Heart right ventricle (tissue), 16 donors: Measurements from ENCODE around the gene PDE4A. TPM values are rescaled to one million over a fixed set of nuclear protein-coding genes. Genes with fewer than 3 reads are reported as not detected.
A peak's percentile ranks its signal among the peaks of the same experiment; 100 is the strongest.

Source experiments
- ATAC-seq, 8 donors: fragments of 200-7000 bp; cut with Tn5 transposase; one replicate each; pipeline ENCODE4 v1.9.1; 2020; ENCODE audit warnings: mild to moderate bottlenecking in 8 of 8, moderate library complexity in 8 of 8, moderate number of reproducible peaks in 1 of 8
- DNase-seq, 2 donors: peaks; one replicate each; pipeline ENCODE4 v3.0.0-alpha.2; 2020
- H3K27ac ChIP-seq, 10 donors: fragments of 200-600 bp; sonication (generic) in 2 of 10; one replicate each; pipeline versions ENCODE4 v1.5.0 to v1.8.0; 2020 to 2022; ENCODE audit warnings: mild to moderate bottlenecking in 3 of 10
- H3K27me3 ChIP-seq, 7 donors: fragments of 200-600 bp; one replicate each; pipeline ENCODE4 v1.8.0; 2021 to 2022; ENCODE audit warnings: mild to moderate bottlenecking in 2 of 7
- H3K36me3 ChIP-seq, 9 donors: fragments of 200-600 bp; sonication (generic) in 1 of 9; one replicate each; pipeline versions ENCODE4 v1.5.0 to v1.8.0; 2020 to 2022; ENCODE audit warnings: mild to moderate bottlenecking in 2 of 9
- H3K4me1 ChIP-seq, 9 donors: fragments of 200-600 bp; sonication (generic) in 1 of 9; one replicate each; pipeline versions ENCODE4 v1.5.0 to v1.8.0; 2020 to 2022; ENCODE audit warnings: mild to moderate bottlenecking in 4 of 9
- H3K4me3 ChIP-seq, 10 donors: fragments of 200-600 bp; sonication (generic) in 2 of 10; one replicate each; pipeline versions ENCODE4 v1.5.0 to v1.8.0; 2020 to 2022; ENCODE audit warnings: mild to moderate bottlenecking in 7 of 10, moderate library complexity in 2 of 10
- H3K9me3 ChIP-seq, 11 donors: fragments of 200-600 bp in 10 of 11; sonication (generic) in 2 of 11; one replicate each; pipeline versions ENCODE4 v1.5.0 to v1.8.0; 2013 to 2022; ENCODE audit warnings: mild to moderate bottlenecking in 2 of 11, control low read depth in 1 of 11, moderate library complexity in 1 of 11
- CTCF ChIP-seq, 9 donors: fragments of 200-600 bp; sonication (generic) in 2 of 9; IDR thresholded peaks; one replicate each; pipeline versions ENCODE4 v1.5.0 to v1.8.0; 2021 to 2022; ENCODE audit warnings: antibody characterized with exemption in 9 of 9, mild to moderate bottlenecking in 5 of 9, moderate library complexity in 1 of 9
- WGBS, 2 donors: extraction: QIAGEN DNeasy Blood & Tissue Kit; methylation state at CpG; one replicate each; pipeline ENCODE4 v1.1.7; 2013; ENCODE audit warnings: inconsistent platforms in 1 of 2; 5-methylcytosine and 5-hydroxymethylcytosine counted together
- intact Hi-C, 10 donors: fragments of 100-400 bp; cut with DNase I; formaldehyde crosslinking; loops; one replicate each; pipeline versions ENCODE4 v1.11.1 to v1.14.2; 2022
- polyA plus RNA-seq, 2 donors: library from polyadenylated mRNA; stranded (reverse); fragments of 200-250 nt; gene quantifications; one replicate each; pipeline ENCODE4 v1.2.3, GENCODE V29; 2013
- total RNA-seq, 10 donors: library from RNA; stranded (reverse); fragmentation: NEBNext Ultra II Directional in 3 of 10; extraction: Animal tissue kit (Norgen Biotek cat#: 25700) in 3 of 10; gene quantifications; one replicate each; pipeline versions ENCODE4 v1.2.1 to v1.2.4, GENCODE V29; 2021 to 2023
- donor health status: Arrhythmogenic right ventricular cardiomyopathy.
- donor health status: ischemic (EF 13 %, LVEDD 7.1; RV severe dilation, severe dysfunction).
- donor health status: healthy with polysubstance abuse.
- donor health status: DM: no; HTN: yes; CAD: no.
- donor health status: DM: no; HTN: no; CAD: no.
- donor health status: ischemic (EF 25% LVEDD 6.9; RV normal size, moderate dysfunction).
- donor health status: ischemic (EF 25% LVEDD 5.7; RV mildly dilated, moderate dysfunction).
- donor health status: healthy.
- donor health status: DM: yes; HTN: yes; CAD: no.
- donor health status: Ischemic cardiomyopathy.
- donor health status: ischemic (EF 35%, LVEDD 5.7; RV mildly dilated, moderate dysfunction).
- donor health status: nonischemic (EF 11% LVEDD 7.7; RV severe dilation, severe dysfunction).
- donor health status: DM: yes; HTN: yes; CAD: no.
- donor health status: PGD.
- donor health status: ischemic (EF 29% LVEDD 5.4; RV normal size, mild dysfunction).
- donor health status: nonischemic (EF 23%, LVEDD 6.1; RV moderate dilation, normal function).

Gene PDE4A
- total and polyA plus RNA-seq, 12 donors, result 3.5 to 50.7 (median 17.0) TPM

GRCh38 chr19:10412257-10412977 is 7.9 kb upstream of the PDE4A start:
- intact Hi-C loops, result no loop called here
- TF ChIP-seq CTCF (IDR thresholded peaks at IDR 0.05), result no peak
- Histone ChIP-seq H3K4me3 (no peak overlapping the region), H3K36me3 (no peaks in the 10 kb centered on the region), H3K27ac (peak overlapping the region in 3 of 10 donors; percentile 26 to 56 (median 39)), H3K4me1 (peaks cover 0 to 59% (median 23%) of the 10 kb centered on the region in 9 donors), H3K27me3 (peaks cover 8 to 18% (median 11%) of the 10 kb centered on the region in 7 donors), H3K9me3 (no peaks in the 10 kb centered on the region)
- 74 to 77% methylated on average over 13 of the region's 13 CpGs for WGBS, 2 donors
- ATAC-seq, result no peak
- DNase-seq, result no peak

- Histone ChIP-seq H3K4me3 (peak overlapping the region; percentile 4 to 67 (median 52)), H3K27ac (peak overlapping the region in 7 of 10 donors; percentile 13 to 73 (median 32)), H3K9me3 (no peaks in the 10 kb centered on the region), H3K36me3 (no peaks in the 10 kb centered on the region), H3K27me3 (peaks cover 23 to 48% (median 45%) of the 10 kb centered on the region in 7 donors), H3K4me1 (peaks cover 9 to 62% (median 43%) of the 10 kb centered on the region in 9 donors)
- TF ChIP-seq CTCF (IDR thresholded peaks at IDR 0.05), result no peak
- DNase-seq (no peak), ATAC-seq (no peak)
- intact Hi-C loops, result no loop called here
- 1 to 5% methylated on average over 9 of the region's 9 CpGs for WGBS, 2 donors
These were observed 4.3 kb upstream of the PDE4A start for GRCh38 chr19:10416083-10416379.

- Histone ChIP-seq H3K9me3 (no peaks in the 10 kb centered on the region), H3K27ac (peak overlapping the region in 7 of 10 donors; percentile 13 to 73 (median 32)), H3K4me1 (peaks cover 9 to 66% (median 49%) of the 10 kb centered on the region in 9 donors), H3K27me3 (peaks cover 29 to 53% (median 51%) of the 10 kb centered on the region in 7 donors), H3K36me3 (no peaks in the 10 kb centered on the region), H3K4me3 (peak overlapping the region; percentile 4 to 67 (median 52))
- ATAC-seq (peak; percentile 73 to 92 (median 87)), DNase-seq (peak; percentile 82 to 83)
- TF ChIP-seq CTCF (IDR thresholded peaks at IDR 0.05), result peak; percentile 72 to 98 (median 85)
- WGBS, 2 donors, result 3 to 4% methylated on average over 63 to 67 of the region's 67 CpGs
- intact Hi-C loops, result no loop called here
These were observed 3.7 kb upstream of the PDE4A start for GRCh38 chr19:10416380-10417257.

- DNase-seq, result no peak
- Histone ChIP-seq H3K27me3 (peaks cover 36 to 64% (median 61%) of the 10 kb centered on the region in 7 donors), H3K4me3 (no peak overlapping the region), H3K4me1 (peaks cover 9 to 63% (median 40%) of the 10 kb centered on the region in 9 donors), H3K27ac (no peak overlapping the region), H3K36me3 (no peaks in the 10 kb centered on the region), H3K9me3 (no peaks in the 10 kb centered on the region)
- intact Hi-C loops, result no loop called here
- ATAC-seq, result peak in 1 of 8 donors; percentile 4
- WGBS, 2 donors, result 7 to 10% methylated on average over 30 of the region's 30 CpGs
- TF ChIP-seq CTCF (IDR thresholded peaks at IDR 0.05), result no peak
These were observed 2.6 kb upstream of the PDE4A start for GRCh38 chr19:10417541-10418234.
